ENCODE data around the gene AP1AR. TPM values are rescaled to one million over a fixed set of nuclear protein-coding genes. Genes with fewer than 3 reads are reported as not detected.

AP1AR gene
- total RNA-seq, 2 donors from 2014 or later, result 13.5 to 21.2 TPM

- intact Hi-C loops (cut with DNase I), result no loop called here
- no peak for DNase-seq (ENCODE audit: low spot score)
Observed at GRCh38 chr4:112214390-112215264, 17.0 kb upstream of the AP1AR start.

- intact Hi-C loops (cut with DNase I), result no loop called here
- no peak for DNase-seq (ENCODE audit: low spot score)
Observed at GRCh38 chr4:112219826-112220366, 11.7 kb upstream of the AP1AR start.

- DNase-seq (ENCODE audit: low spot score), result no peak
- intact Hi-C loops (cut with DNase I), result no loop called here
Observed at GRCh38 chr4:112222219-112222955, 9.2 kb upstream of the AP1AR start.

GRCh38 chr4:112225157-112225556 lies 6.4 kb upstream of the AP1AR start:
- no peak for DNase-seq (ENCODE audit: low spot score)
- intact Hi-C loops (cut with DNase I), result no loop called here

GRCh38 chr4:112230879-112231778 lies 458 bp upstream of the AP1AR start:
- peak; percentile 99 for DNase-seq (ENCODE audit: low spot score)
- intact Hi-C loops (cut with DNase I), result loop anchor here (5.0 to 10.0 kb wide), 2 partner anchors 84 to 136 kb away; partner anchors contain the start of gene FAM241A (in 1 of the 2)

GRCh38 chr4:112234952-112235609 lies 3.5 kb downstream of the AP1AR start:
- intact Hi-C loops (cut with DNase I), result loop anchor here (5.0 to 10.0 kb wide), 3 partner anchors 88 to 140 kb away; partner anchors contain the start of gene FAM241A (in 1 of the 2)
- DNase-seq (ENCODE audit: low spot score), result no peak

- DNase-seq (ENCODE audit: low spot score), result no peak
- intact Hi-C loops (cut with DNase I), result loop anchor here (5.0 to 10.0 kb wide), 2 partner anchors 134 to 141 kb away; no protein-coding TSS in a partner anchor
Observed at GRCh38 chr4:112236040-112236439, 4.5 kb downstream of the AP1AR start.

- DNase-seq (ENCODE audit: low spot score), result no peak
- intact Hi-C loops (cut with DNase I), result loop anchor here (5.0 to 10.0 kb wide), 2 partner anchors 137 to 144 kb away; no protein-coding TSS in a partner anchor
Observed at GRCh38 chr4:112238833-112239232, 7.2 kb downstream of the AP1AR start.

GRCh38 chr4:112245383-112245782 lies 13.8 kb downstream of the AP1AR start:
- intact Hi-C loops (cut with DNase I), result no loop called here
- no peak for DNase-seq (ENCODE audit: low spot score)

- intact Hi-C loops (cut with DNase I), result no loop called here
- DNase-seq (ENCODE audit: low spot score), result no peak
Observed at GRCh38 chr4:112247021-112247420, 15.4 kb downstream of the AP1AR start.

- DNase-seq (ENCODE audit: low spot score), result no peak
- intact Hi-C loops (cut with DNase I), result no loop called here
Observed at GRCh38 chr4:112251019-112251643, 19.5 kb downstream of the AP1AR start.

GRCh38 chr4:112252234-112252633 lies 20.6 kb downstream of the AP1AR start:
- DNase-seq (ENCODE audit: low spot score), result no peak
- intact Hi-C loops (cut with DNase I), result no loop called here

GRCh38 chr4:112253382-112254000 lies 21.9 kb downstream of the AP1AR start:
- no peak for DNase-seq (ENCODE audit: low spot score)
- intact Hi-C loops (cut with DNase I), result no loop called here

- no peak for DNase-seq (ENCODE audit: low spot score)
- intact Hi-C loops (cut with DNase I), result no loop called here
Observed at GRCh38 chr4:112257098-112257497, 25.5 kb downstream of the AP1AR start.

- intact Hi-C loops (cut with DNase I), result no loop called here
- DNase-seq (ENCODE audit: low spot score), result no peak
Observed at GRCh38 chr4:112266823-112267222, 35.2 kb downstream of the AP1AR start.

GRCh38 chr4:112270051-112270450 lies 38.5 kb downstream of the AP1AR start:
- DNase-seq (ENCODE audit: low spot score), result no peak
- intact Hi-C loops (cut with DNase I), result no loop called here

- no peak for DNase-seq (ENCODE audit: low spot score)
Observed at GRCh38 chr4:112270640-112271421, 39.2 kb downstream of the AP1AR start.

More at GRCh38 chr4:112270640-112271421, 39.2 kb downstream of the AP1AR start:
- intact Hi-C loops (cut with DNase I), result no loop called here
